K562 (cell line): ENCODE measurements around the gene LAMA5. TPM values are rescaled to one million over a fixed set of nuclear protein-coding genes. Genes with fewer than 3 reads are reported as not detected.

Experiments
- ARNT ChIP-seq, 2 experiments: fragments of 450-650 bp; IDR thresholded peaks; 2 replicates each; pipeline ENCODE4 v1.6.1; 2016; ENCODE audit warnings: mild to moderate bottlenecking in 1 of 2
- BRD4 ChIP-seq: fragments of 200-600 bp; sonication (generic); IDR thresholded peaks from 2 replicates; pipeline ENCODE4 v1.6.1; 2017; ENCODE audit warnings: inconsistent platforms
- GTF2F1 ChIP-seq: IDR thresholded peaks from 2 replicates; pipeline ENCODE4 v1.6.1; 2011; ENCODE audit warnings: low read depth, low read length, improper control_type of control experiment
- HDAC8 ChIP-seq: fragments of 450-650 bp; IDR thresholded peaks from 2 replicates; pipeline ENCODE4 v1.6.1; 2016; ENCODE audit warnings: mild to moderate bottlenecking, missing genetic modification characterization, moderate library complexity, missing compliant biosample characterization
- HLTF ChIP-seq: fragments of 450-650 bp; IDR thresholded peaks from 2 replicates; pipeline ENCODE4 v1.6.1; 2016
- LCOR ChIP-seq: sonication (generic); formaldehyde crosslinking; IDR thresholded peaks from 2 replicates; pipeline ENCODE4 v1.8.0; 2022; ENCODE audit warnings: mild to moderate bottlenecking, missing genetic modification reagents
- NFE2L1 ChIP-seq: fragments of 450-650 bp; IDR thresholded peaks from 2 replicates; pipeline ENCODE4 v1.6.1; 2016; ENCODE audit warnings: missing genetic modification characterization, low read depth, mild to moderate bottlenecking, missing compliant biosample characterization, moderate library complexity, borderline replicate concordance
- PHB2 ChIP-seq: fragments of 450-650 bp; IDR thresholded peaks from 2 replicates; pipeline ENCODE4 v1.6.1; 2017; ENCODE audit warnings: low read depth
- PHF20 ChIP-seq: fragments of 450-650 bp; IDR thresholded peaks from 2 replicates; pipeline ENCODE4 v1.6.1; 2018; ENCODE audit not compliant: partially characterized antibody
- SAP30 ChIP-seq: fragments of 200-600 bp; sonication (generic); IDR thresholded peaks from 2 replicates; pipeline ENCODE4 v1.6.1; 2012; ENCODE audit warnings: borderline replicate concordance, low read depth, mild to moderate bottlenecking, moderate library complexity, low read length, control low read depth, inconsistent platforms; ENCODE audit not compliant: insufficient read depth, poor library complexity, severe bottlenecking
- TCFL5 ChIP-seq: fragments of 250-450 bp; sonication (Bioruptor Pico); conservative IDR thresholded peaks from 2 replicates; pipeline ENCODE4 v1.6.1; 2021; ENCODE audit warnings: mild to moderate bottlenecking, moderate library complexity, matching md5 sums
- ZBTB1 ChIP-seq: sonication (generic); formaldehyde crosslinking; IDR thresholded peaks from 2 replicates; pipeline ENCODE4 v1.8.1; 2023; ENCODE audit warnings: missing genetic modification reagents, low read depth, mild to moderate bottlenecking, borderline replicate concordance
- ZNF316 ChIP-seq: fragments of 450-650 bp; IDR thresholded peaks from 2 replicates; pipeline ENCODE4 v1.6.1; 2016
- ZZZ3 ChIP-seq: fragments of 450-650 bp; IDR thresholded peaks from 2 replicates; pipeline ENCODE4 v1.6.1; 2016; ENCODE audit warnings: antibody characterized with exemption, mild to moderate bottlenecking, moderate library complexity
- polyA plus RNA-seq, 8 experiments: library from polyadenylated mRNA; depleted of rRNA in 4 of 8; stranded (reverse) in 5 of 8; unstranded in 3 of 8; fragments of >200 nt; fragmentation: Nextera tagmentation in 2 of 8; fragmentation: Illumina TruSeq in 1 of 8; extraction: Ambion mirVana in 2 of 8; extraction: Trizol in 1 of 8; gene quantifications; 2 replicates each; pipeline versions ENCODE4 v1.2.1 to v1.2.3, GENCODE V29; 2011 to 2014; ENCODE audit warnings: inconsistent platforms in 1 of 8, missing spikeins in 1 of 8
- total RNA-seq, 7 experiments: library from RNA; depleted of rRNA in 6 of 7; stranded (reverse); fragments of >200 nt in 6 of 7; fragmentation: Illumina TruSeq in 2 of 7; extraction: Trizol in 2 of 7; gene quantifications; 2 replicates each; pipeline versions ENCODE4 v1.2.1 to v1.2.3, GENCODE V29; 2011 to 2021; ENCODE audit warnings: low replicate concordance in 1 of 7
- TF ChIP-seq, protein P1 (sequence below): fragments of 450-650 bp; IDR thresholded peaks from 2 replicates; pipeline ENCODE4 v1.6.1; 2016
- TF ChIP-seq, protein P2 (sequence below): sonication (generic); formaldehyde crosslinking; IDR thresholded peaks from 2 replicates; pipeline ENCODE4 v1.8.0; 2023; ENCODE audit warnings: mild to moderate bottlenecking, missing genetic modification reagents
- TF ChIP-seq, protein P3 (sequence below): fragments of 450-650 bp; IDR thresholded peaks from 2 replicates; pipeline ENCODE4 v1.6.1; 2016; ENCODE audit warnings: antibody characterized with exemption
- TF ChIP-seq, protein P4 (sequence below): fragments of 450-650 bp; formaldehyde crosslinking; IDR thresholded peaks from 2 replicates; pipeline ENCODE4 v1.4.0; 2020; ENCODE audit warnings: mild to moderate bottlenecking, moderate library complexity
- TF ChIP-seq, protein P5 (sequence below): fragments of 450-650 bp; conservative IDR thresholded peaks from 2 replicates; pipeline ENCODE4 v1.6.1; 2016; ENCODE audit warnings: missing genetic modification characterization, low read depth, mild to moderate bottlenecking, missing compliant biosample characterization, moderate library complexity

The LAMA5 gene
- total and polyA plus RNA-seq, 9 of the 15 experiments (the other 6 are each of a cell fraction or from before 2014, with no cell fraction given) = 0.31 to 101 (median 7.8) TPM

DNA sequence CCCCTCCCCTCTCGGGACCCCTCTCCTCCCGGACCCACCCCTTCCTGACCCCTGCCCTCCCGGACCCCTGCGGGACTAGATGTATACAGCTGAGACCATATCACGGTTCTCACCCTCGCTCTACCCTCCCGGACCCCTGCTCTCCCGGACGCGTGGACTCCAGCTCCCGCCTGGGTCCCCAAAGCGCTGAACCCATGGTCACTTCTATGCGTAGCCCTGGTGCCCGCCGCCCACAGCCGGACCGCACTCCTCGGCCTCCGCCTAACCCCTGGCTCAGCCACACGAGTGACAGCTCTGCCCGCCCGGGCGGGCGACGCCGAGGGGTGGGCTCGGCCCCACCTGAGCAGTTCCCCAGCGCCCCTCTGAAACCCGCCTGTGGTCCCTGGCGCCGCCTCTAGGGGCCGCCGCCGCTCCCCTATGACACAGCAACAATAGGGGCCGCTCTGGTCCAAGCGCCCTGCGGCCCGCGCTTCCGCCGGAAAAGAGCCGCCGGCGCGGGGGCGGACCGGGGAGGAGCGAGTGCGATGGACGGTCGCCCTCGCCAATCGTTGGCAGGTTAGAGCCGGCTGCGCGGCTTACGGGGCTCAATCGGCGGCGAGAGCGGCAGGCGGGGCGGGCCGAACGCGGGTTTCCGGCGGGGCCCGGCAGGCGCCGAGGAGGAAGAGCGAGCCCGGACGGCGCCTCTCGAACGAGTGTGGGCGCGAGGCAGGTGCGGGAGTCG, 64.6 kb downstream of the LAMA5 start, which contains the start of gene ADRM1 (continued):
- TF ChIP-seq, protein P1, sequence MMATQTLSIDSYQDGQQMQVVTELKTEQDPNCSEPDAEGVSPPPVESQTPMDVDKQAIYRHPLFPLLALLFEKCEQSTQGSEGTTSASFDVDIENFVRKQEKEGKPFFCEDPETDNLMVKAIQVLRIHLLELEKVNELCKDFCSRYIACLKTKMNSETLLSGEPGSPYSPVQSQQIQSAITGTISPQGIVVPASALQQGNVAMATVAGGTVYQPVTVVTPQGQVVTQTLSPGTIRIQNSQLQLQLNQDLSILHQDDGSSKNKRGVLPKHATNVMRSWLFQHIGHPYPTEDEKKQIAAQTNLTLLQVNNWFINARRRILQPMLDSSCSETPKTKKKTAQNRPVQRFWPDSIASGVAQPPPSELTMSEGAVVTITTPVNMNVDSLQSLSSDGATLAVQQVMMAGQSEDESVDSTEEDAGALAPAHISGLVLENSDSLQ = peak; percentile 99
- peak; percentile 18; the same call in 1 of the 2 replicates for TF ChIP-seq LCOR
- no peak for TF ChIP-seq GTF2F1
- TF ChIP-seq, protein P2, sequence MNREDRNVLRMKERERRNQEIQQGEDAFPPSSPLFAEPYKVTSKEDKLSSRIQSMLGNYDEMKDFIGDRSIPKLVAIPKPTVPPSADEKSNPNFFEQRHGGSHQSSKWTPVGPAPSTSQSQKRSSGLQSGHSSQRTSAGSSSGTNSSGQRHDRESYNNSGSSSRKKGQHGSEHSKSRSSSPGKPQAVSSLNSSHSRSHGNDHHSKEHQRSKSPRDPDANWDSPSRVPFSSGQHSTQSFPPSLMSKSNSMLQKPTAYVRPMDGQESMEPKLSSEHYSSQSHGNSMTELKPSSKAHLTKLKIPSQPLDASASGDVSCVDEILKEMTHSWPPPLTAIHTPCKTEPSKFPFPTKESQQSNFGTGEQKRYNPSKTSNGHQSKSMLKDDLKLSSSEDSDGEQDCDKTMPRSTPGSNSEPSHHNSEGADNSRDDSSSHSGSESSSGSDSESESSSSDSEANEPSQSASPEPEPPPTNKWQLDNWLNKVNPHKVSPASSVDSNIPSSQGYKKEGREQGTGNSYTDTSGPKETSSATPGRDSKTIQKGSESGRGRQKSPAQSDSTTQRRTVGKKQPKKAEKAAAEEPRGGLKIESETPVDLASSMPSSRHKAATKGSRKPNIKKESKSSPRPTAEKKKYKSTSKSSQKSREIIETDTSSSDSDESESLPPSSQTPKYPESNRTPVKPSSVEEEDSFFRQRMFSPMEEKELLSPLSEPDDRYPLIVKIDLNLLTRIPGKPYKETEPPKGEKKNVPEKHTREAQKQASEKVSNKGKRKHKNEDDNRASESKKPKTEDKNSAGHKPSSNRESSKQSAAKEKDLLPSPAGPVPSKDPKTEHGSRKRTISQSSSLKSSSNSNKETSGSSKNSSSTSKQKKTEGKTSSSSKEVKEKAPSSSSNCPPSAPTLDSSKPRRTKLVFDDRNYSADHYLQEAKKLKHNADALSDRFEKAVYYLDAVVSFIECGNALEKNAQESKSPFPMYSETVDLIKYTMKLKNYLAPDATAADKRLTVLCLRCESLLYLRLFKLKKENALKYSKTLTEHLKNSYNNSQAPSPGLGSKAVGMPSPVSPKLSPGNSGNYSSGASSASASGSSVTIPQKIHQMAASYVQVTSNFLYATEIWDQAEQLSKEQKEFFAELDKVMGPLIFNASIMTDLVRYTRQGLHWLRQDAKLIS = no peak
- TF ChIP-seq, protein P3, sequence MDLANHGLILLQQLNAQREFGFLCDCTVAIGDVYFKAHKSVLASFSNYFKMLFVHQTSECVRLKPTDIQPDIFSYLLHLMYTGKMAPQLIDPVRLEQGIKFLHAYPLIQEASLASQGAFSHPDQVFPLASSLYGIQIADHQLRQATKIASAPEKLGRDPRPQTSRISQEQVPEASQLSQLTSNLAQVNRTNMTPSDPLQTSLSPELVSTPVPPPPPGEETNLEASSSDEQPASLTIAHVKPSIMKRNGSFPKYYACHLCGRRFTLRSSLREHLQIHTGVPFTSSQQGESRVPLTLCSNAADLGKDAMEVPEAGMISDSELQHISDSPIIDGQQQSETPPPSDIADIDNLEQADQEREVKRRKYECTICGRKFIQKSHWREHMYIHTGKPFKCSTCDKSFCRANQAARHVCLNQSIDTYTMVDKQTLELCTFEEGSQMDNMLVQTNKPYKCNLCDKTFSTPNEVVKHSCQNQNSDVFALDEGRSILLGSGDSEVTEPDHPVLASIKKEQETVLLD = peak; percentile 39; the same call in 1 of the 2 replicates
- no peak for TF ChIP-seq ZBTB1 (CRISPR knock-in tag)
- peak; percentile 91 for TF ChIP-seq ZNF316
- TF ChIP-seq ZZZ3 = no peak
- peak; percentile 68 for TF ChIP-seq PHF20
- TF ChIP-seq PHB2 = no peak
- no peak for TF ChIP-seq BRD4
- TF ChIP-seq, protein P4, sequence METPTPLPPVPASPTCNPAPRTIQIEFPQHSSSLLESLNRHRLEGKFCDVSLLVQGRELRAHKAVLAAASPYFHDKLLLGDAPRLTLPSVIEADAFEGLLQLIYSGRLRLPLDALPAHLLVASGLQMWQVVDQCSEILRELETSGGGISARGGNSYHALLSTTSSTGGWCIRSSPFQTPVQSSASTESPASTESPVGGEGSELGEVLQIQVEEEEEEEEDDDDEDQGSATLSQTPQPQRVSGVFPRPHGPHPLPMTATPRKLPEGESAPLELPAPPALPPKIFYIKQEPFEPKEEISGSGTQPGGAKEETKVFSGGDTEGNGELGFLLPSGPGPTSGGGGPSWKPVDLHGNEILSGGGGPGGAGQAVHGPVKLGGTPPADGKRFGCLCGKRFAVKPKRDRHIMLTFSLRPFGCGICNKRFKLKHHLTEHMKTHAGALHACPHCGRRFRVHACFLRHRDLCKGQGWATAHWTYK (CRISPR knock-in tag) = no peak
- TF ChIP-seq, protein P5, sequence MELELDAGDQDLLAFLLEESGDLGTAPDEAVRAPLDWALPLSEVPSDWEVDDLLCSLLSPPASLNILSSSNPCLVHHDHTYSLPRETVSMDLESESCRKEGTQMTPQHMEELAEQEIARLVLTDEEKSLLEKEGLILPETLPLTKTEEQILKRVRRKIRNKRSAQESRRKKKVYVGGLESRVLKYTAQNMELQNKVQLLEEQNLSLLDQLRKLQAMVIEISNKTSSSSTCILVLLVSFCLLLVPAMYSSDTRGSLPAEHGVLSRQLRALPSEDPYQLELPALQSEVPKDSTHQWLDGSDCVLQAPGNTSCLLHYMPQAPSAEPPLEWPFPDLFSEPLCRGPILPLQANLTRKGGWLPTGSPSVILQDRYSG (tag) = no peak
- TF ChIP-seq TCFL5 (CRISPR knock-in tag) = no peak
- peak; percentile 52 for TF ChIP-seq SAP30
- TF ChIP-seq HDAC8 (tag) = no peak
- TF ChIP-seq HLTF = peak; percentile 14; the same call in 1 of the 2 replicates
- no peak for TF ChIP-seq NFE2L1 (tag)
- no peak for TF ChIP-seq ARNT (IDR thresholded peaks at IDR 0.05)
